ENCODE data around the gene ACER2.
"Not testable (repeated sequence)": the region's sequence is repeated elsewhere in the genome, so short reads cannot be mapped to it uniquely, and the experiment has no call there.

Gene ACER2

GRCh38 chr9:19409401-19410194 lies 789 bp downstream of the ACER2 start:
- no peak for DNase-seq

GRCh38 chr9:19410195-19410503 lies 1.3 kb downstream of the ACER2 start:
- DNase-seq = no peak

- no peak for DNase-seq
Measured at GRCh38 chr9:19410594-19410993, 1.8 kb downstream of the ACER2 start.

GRCh38 chr9:19411316-19411715 lies 2.5 kb downstream of the ACER2 start:
- DNase-seq = no peak

GRCh38 chr9:19413456-19413855 lies 4.6 kb downstream of the ACER2 start:
- not testable (repeated sequence) for DNase-seq

GRCh38 chr9:19416143-19416542 lies 7.3 kb downstream of the ACER2 start:
- DNase-seq = no peak

GRCh38 chr9:19420877-19421276 lies 12.1 kb downstream of the ACER2 start:
- no peak for DNase-seq

GRCh38 chr9:19423163-19423562 lies 14.4 kb downstream of the ACER2 start:
- DNase-seq = no peak

GRCh38 chr9:19424176-19424779 lies 15.5 kb downstream of the ACER2 start:
- DNase-seq = peak; percentile 17

- no peak for DNase-seq
Measured at GRCh38 chr9:19429595-19429994, 20.8 kb downstream of the ACER2 start.

GRCh38 chr9:19430201-19430760 lies 21.5 kb downstream of the ACER2 start:
- no peak for DNase-seq

- no peak for DNase-seq
Measured at GRCh38 chr9:19431361-19432171, 22.8 kb downstream of the ACER2 start.

- no peak for DNase-seq
Measured at GRCh38 chr9:19432473-19432872, 23.7 kb downstream of the ACER2 start.

GRCh38 chr9:19433729-19434128 lies 24.9 kb downstream of the ACER2 start:
- DNase-seq = not testable (repeated sequence)

- no peak for DNase-seq
Measured at GRCh38 chr9:19440376-19440775, 31.6 kb downstream of the ACER2 start.

GRCh38 chr9:19440823-19441580 lies 32.2 kb downstream of the ACER2 start:
- no peak for DNase-seq

GRCh38 chr9:19441730-19442129 lies 32.9 kb downstream of the ACER2 start:
- no peak for DNase-seq

- DNase-seq = no peak
Measured at GRCh38 chr9:19442240-19442639, 33.4 kb downstream of the ACER2 start.

- DNase-seq = no peak
Measured at GRCh38 chr9:19445452-19445851, 36.6 kb downstream of the ACER2 start.

GRCh38 chr9:19446361-19446861 lies 37.6 kb downstream of the ACER2 start:
- no peak for DNase-seq

GRCh38 chr9:19451240-19452087 lies 42.7 kb downstream of the ACER2 start:
- no peak for DNase-seq

GRCh38 chr9:19456426-19456825 lies 47.6 kb downstream of the ACER2 start:
- DNase-seq = no peak
